ENCODE data around the gene ENKUR.
"Not testable (repeated sequence)": the region's sequence is repeated elsewhere in the genome, so short reads cannot be mapped to it uniquely, and the experiment has no call there.

The ENKUR gene

DNA sequence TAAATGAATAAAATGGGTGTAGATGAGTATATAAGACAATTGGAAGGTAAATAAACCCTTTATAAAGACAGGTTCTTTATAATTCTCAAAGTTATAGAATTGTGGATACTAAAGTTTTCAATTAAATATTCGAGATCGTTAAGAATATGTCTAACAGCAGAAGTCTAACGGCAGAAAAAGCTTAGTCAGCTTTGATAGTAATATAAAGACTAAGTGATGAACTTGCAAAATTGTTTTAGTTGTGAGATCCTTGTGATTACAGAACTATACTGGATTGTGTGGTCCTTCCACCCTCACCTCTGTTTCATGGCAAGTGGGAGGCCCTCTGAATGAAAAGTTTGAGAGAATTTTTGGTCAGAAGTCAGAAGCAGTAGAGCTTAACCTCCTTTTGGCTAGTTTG, 2.7 kb upstream of the ENKUR start:
- DNase-seq = no peak

DNA sequence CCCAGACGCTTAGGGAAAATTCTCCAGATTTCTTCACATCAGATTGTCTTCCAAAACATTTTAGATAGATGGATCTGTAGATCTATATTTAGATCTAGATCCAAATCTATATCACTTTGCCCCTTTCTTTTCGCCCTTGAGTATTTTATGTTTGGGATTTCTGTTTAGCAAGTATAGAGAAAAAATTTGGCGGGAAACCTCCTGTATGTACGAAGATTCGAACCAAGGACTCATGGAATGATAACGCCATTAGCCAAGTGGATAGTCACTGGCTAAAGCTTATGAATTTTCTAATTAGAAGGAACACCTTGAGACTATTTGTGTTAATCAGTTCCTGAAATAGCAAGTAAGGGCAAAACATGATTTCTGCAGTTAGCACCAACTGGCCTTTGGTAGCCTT, 1.7 kb upstream of the ENKUR start:
- no peak for DNase-seq

DNA sequence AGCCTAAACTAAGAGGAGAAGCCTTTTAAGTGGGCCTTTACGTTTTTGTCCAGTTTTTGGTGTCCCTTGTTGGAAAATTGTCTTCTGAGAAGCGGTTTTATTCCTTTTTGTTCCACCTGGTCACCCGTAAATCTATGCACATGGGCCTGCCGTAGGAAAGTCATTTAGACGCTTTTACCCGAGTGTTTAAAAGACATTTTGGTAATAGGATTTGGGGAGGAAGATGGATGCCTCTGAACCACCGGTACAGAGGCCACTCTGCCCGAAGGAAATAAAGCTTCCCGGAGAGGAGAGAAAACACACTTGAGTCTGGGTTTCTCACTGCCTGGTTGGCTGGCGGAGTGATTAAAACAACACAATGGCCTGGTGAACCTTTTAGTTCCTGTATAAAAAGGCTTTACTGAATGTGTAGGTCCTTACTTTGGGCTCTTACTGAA, 1.2 kb upstream of the ENKUR start:
- DNase-seq = peak; percentile 29

DNA sequence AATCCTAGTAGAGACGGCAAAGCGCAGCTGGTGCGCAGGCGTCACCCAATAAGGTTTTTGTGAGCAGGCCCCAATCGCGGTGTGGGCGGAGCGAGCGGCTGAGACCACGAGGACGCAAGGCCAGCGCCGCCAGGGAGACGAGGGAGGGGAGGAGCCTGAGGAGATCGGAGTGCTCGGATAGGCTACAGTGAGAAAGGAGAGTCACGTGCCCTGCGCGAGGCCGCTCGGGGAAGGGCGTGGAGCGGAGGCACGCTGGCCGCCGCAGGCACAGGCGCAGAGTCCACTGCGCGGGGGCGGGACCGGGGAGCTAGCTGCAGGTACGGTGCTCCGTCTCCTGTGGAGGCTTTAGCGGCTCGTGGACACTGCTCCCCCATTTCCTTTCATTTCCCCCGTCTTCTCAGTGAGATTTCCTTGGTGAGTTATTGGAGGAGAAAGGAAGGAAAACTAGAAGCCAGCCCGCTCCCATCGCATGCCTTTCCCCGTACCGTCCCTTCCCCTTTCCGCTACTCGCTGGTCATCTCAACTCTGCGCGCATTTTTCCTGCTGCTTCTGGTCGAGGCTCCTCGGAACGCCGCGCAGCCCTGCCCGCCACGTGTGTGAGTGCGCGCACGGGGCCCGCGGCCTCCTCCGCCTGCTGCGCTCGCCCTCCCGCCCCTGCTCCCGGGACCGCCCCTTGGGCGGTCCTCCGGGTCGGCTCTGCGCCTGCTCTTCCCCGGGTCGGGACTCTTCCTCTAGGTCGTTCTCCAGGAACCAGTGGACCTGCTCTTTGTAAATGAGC, 607 bp upstream of the ENKUR start, which contains the start of gene THNSL1:
TSS of gene THNSL1 (plus strand) at position 237 of the 778 bp plus-strand sequence. CDS start 6,612 bp downstream, outside the sequence.
- DNase-seq = peak; percentile 97

DNA sequence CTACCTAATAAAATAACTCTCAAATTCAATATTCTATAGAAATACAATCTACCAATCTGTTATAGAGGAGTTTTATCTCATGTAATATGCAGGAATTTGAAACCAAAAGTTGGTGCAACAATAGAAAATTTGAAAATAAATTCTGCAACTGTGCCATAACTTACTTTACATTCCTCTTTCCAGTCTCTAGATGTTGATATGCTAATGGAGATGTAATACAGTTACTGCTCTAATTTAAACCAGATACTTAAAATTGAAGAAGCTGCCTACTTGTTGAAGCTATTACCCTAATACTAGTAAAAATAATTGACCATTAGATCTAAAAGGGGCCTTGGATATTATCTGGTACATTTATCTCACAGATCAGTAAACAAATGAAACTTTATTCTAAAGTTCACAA, 1.4 kb downstream of the ENKUR start:
- DNase-seq = no peak

DNA sequence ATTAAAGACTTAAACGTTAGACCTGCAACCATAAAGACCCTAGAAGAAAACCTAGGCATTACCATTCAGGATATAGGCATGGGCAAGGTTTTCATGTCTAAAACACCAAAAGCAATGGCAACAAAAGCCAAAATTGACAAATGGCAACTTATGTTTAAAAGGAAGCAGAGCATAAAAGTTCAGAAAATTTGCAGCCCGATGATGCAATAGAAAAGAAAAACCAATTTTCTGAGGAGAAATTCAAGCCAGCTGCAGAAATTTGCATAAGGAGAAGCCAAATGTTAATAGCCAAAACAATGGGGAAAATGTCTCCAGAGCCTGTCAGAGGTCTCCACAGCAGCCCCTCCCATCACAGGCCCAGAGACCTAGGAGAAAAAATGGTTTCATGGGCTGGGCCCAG, 4.4 kb downstream of the ENKUR start:
- DNase-seq = not testable (repeated sequence)

DNA sequence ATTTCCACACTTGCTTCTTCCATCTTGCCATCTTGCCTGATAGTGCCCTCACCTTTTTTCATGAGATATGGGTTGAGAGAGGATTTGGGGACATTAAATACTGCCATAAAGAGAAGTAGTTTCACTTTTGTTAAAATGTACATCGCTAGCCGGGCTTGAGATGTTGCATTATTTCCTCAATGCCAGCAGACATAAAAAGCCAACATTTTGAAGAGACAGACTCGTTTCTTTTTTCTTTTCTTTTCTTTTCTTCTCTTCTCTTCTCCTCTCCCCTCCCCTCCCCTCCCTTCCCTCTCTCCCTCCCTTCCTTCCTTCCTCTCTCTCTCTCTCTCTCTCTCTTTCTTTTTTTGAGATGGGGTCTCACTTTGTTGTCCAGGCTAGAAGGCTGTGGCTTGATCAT, 17.9 kb downstream of the ENKUR start:
- no peak for DNase-seq

DNA sequence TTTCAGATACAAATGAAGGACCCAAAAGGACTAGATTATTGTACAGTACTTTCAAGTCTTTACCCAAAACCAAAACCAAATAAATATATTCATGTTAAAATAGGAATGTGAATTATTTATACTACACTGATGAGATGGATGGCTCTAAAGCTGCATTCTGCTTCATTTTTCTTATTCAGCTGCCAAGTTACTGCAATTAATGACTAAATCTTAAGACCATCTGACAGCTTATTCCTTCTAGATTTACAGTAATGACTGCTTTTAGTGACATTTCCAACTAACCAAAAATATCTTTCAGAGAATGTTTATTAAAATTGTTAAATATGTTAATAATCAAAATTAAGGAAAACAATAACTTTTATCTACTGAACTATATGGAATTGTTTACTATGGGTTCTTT, 20.9 kb downstream of the ENKUR start:
- DNase-seq = no peak

DNA sequence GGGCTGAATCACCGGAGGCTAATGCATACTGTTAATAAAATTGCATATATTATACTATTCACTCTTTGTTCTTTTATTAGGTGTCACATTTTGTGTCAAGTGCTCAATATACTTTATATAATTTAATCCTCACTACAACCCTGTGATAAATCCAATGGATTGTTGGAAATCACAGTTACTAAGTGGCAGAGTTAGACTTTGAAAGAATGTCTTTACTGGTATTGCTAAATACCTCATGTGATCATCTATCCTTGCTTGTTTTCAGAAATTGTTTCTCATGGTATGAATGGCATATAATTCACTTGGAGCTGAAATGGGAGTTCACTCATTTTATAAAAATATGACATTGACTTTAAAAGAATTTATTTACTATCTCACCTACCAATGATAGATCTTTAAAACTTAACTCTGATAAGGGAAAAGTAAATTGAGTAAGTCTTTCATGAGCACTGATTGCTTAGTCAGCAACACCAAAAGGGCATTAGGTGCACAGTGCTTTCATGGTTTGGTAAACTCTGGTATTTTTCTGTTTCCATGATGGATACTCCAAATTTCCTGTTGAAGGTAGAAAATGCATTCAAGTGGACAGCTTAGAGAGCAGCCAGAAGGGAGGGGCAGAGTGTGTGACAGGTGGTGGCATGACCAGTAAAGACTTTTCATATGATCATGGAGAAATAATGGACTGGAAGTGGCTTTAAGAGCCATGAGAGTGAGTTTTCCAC, 22.6 kb downstream of the ENKUR start:
- DNase-seq = no peak

DNA sequence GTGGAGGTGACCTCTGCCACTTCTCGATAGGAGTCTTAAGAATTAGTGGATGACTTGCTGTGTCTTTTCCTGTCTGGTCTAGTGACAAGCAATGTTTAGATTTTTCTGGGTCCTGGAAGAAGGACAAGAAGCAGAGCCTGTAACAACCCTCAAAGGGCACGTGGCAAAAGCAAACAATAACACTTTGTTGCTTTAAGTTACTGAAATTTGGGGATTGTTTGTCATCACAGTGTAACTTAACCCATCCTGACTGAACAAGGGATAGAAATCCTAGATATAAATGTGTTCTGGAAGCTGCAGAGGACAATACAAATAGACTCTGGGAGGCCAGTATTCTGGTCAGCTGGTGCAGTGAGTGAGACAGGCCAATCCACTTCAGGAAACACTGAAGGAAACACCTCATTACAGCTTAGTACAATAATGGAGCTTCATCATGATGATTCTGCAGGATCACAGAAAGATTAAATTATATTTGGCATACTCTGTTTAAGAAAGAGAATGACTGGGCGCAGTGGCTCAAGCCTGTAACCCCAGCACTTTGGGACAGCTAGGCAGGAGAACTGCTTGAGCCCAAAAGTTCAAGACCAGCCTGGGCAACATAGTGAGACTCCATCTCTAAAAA, 23.3 kb downstream of the ENKUR start:
- DNase-seq = no peak

DNA sequence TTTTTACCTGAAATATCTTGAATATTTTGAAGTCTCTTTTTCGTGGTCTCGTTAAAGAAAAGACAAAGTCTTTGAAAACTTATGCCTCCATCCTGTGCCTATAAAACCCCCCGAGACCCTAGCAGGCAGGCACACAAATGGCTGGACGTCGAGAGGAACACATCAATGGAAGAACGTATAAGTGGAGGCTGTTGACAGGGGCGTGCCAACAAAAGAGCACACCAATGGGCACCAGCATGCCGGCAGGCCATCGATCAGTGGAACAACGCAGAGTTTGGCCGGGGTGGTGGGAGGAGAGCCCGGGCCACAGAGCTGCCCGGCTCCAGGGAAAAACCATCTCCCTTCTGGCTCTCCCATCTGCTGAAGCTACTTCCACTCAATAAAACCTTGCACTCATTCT, 24.7 kb downstream of the ENKUR start:
- DNase-seq = no peak

DNA sequence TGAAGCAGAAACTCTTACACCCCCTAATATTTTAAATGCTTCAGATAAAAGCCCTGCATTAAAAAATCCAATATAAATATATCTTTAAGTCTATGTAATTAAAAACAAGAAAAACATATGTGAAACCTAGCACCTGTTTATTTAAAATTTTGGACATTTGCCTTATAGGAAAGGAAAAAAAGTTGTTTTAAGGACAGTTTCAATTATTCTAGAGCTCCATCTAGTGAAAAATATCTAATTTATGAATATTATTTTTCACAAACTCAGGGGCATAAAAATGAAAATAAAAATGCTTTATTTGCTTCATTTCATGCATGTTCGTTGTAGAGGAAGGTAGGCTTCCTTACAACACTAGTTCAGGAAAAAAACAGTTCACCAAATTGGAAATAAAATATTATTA, 26.1 kb downstream of the ENKUR start:
- no peak for DNase-seq

DNA sequence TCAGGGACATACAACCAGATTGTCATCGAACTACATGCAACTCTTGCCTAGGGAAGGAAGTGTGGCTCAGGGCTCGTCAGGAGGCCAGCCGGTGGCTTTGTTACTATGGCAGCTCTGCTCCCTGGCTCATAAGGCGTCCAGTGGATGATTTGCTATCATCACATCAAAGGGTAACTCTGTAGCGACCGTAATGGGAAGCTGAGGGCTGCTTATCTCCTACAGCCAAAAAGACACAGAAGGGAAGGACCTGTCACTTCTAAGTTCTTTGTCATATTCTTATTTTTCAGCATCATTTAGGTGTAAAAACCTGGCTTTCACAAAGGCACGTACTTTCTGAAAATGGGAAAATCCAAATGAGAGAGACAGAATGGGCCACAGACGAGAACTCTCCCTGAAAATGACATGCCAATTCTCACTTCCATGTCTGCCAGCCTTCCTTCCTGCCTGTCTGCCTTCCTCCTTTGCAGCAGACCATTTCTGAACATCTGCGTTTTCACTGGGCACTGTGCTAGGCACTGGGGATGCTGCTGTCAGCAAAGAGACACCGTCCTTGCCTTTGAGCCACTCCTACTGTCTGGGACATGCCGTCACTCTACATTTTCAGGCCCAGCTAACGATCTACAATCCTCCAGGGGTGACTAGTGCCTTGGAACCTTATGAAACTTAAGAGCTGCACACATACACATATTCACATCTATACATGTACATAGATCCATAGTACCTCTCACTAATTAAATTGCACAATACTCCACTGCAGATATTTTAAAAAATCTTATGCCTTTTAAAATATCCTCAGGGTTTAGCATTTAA, 26.9 kb downstream of the ENKUR start:
- no peak for DNase-seq

DNA sequence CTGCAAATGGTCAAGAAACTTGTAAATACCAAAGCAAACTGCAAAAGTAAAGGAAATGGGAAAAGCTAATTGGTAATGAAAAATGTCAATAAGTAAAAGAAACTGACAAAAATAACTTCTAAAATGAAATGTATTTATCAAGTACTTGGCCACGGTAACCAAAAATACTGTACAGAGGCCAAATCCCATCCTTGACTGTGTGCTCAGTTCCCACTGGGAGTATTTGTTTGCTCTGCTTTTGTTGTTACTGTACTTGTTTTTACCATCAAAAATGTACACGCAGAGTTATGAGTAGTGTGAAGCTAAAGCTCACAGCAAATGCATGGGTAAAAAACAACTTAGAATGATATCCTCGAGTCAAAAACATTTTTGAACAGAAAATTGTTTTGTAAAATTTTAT, 31.1 kb downstream of the ENKUR start:
- DNase-seq = no peak

DNA sequence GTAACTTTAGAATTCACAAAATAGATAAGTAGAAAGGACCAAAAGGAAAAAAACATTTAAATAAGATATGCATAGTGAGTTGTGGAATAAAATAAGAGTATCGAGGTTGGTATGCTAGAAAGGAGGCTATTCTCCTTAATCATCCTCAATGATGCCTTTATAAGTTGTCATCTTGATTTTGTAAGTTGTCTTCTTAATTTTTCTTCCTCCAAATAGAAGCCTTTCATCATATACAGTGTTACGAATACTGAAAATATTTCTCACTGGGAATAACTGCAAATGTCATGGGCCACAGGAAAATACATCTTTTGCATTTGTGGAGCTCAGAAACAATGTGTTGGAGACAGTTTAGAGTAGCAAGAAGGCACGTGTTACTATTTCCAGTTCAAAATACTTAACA, 32.0 kb downstream of the ENKUR start:
- DNase-seq = no peak

DNA sequence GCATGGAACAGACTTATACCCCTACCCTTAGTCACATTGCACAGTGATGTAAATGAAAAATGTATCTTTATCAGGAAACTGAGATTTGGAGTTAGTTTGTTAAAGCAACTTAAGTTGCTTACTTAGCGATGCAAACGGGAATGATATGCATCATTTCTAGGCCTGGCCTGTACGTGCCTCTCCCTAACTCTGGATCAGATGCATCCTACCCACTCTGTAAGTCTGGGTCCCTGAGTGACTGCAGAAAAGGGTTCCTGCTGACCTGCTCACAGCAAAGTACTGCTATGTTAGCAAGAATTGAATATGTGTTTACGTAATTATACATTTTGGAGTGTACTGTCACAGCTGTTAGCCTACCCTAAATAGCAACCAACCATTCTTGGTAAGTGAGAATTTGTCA, 32.8 kb downstream of the ENKUR start:
- no peak for DNase-seq

DNA sequence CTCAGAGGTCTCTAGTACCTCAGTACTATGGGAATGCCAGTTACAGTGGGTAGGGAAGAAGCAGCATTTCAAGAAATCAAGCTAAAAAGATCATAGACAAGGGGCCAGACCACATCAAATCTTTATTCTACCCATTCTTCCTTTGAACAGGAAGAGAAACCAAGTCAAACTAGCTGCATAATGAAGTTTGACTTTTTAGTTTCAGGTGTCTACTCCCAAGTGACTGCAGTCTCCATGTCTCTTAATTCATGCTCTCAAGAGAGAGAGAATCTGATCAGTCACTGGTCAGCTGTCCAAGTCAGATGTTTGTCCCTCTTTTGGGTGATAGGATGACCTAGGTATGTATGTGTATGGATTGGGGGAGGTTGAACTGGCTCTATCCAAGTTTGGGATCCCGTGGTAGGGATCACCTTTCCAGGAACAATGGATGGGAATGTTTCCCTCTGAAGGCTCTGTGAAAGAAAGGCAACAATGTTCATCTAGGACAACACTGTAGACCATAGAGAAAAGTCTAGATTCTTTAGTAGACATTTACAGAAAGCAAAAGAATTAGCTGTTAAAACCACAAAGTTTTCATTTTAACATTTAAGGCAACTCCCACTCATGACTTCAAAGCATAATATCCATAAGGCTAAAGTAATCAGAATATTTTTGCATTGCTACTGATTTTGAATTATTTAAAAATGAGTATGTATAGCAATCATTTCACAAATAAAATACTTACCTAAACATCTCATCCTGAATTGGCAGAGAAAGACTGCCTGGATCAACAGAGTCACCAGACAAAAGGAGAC, 33.4 kb downstream of the ENKUR start:
- no peak for DNase-seq

DNA sequence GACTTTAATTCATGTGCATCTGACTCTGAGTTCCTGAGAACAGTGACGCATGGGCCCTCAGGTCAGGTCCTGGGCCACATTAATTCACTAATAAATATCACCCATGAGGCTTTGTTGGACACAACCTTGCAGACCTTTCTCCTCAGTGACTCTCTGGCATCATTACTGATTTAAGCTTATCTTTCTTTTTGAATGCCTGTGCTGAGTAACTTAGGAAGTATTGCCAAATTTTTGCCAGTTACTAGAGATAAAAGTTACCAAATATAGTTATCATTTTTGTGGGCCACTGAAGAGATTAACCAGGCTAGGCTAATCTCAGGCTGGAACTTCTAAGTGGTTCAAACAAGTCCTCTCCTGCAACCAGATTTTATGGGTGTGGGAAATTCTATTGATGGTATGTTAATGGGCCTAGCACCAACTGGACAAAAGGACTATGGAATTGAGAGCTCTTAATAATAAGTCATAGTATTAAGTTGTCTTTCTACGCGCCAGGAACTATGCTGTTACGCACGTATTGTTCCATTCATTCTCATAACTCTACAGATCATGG, 34.7 kb downstream of the ENKUR start:
- no peak for DNase-seq

DNA sequence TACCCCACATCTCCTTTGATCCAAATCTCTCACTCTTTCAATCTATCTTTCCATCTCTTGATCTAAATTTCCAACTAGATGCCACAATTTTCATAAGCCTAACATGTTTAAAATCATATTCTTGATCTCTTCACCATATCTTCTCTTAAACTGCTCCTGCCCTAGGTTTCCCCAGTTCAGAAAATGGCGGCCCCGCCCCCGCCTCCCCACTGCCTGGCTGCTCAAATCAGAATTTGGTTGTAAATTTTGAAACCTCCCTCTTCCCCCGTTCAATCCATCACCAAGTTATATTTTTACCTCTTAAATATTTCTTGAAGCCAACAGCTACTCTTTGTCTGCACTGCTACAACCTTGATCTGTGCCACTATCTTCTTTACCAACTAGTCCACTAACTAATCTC, 36.3 kb downstream of the ENKUR start:
- no peak for DNase-seq

DNA sequence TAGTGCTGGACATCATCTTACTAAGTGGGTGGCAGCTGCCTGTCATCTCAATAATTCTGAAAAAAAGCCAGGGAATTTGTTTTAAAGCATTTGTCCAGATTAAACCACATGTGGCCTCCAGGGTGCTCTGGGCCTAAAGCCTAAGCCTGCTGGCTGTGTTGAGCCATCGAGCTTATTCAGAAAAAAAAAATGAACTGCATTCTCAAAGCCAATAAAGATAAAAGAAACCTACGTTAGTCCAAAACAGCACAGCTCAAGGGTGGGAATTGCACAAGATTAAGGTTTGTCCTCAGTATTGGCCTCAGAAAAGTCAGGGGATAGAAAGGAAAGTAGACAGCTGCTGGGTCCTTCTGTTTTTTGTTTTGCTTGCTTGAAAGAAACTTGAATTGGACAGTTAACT, 41.0 kb downstream of the ENKUR start:
- DNase-seq = no peak

DNA sequence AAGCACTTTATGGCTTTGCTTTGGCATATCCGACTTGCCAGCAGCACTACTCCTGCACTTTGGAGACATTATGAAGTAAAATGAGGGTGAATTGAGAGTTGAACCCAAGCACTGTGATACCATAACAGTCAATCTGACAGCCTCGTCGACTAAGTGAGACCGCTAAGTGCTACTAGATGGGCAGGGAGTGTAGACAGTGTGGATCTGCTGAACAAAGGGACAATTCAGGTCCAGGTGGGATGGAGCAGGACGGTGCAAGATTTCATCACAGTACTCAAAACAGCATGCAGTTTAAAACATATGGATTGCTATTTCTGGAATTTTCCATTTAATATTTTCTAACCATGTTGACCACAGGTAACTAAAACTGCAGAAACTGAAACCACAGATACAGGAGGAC, 42.8 kb downstream of the ENKUR start:
- DNase-seq = no peak

DNA sequence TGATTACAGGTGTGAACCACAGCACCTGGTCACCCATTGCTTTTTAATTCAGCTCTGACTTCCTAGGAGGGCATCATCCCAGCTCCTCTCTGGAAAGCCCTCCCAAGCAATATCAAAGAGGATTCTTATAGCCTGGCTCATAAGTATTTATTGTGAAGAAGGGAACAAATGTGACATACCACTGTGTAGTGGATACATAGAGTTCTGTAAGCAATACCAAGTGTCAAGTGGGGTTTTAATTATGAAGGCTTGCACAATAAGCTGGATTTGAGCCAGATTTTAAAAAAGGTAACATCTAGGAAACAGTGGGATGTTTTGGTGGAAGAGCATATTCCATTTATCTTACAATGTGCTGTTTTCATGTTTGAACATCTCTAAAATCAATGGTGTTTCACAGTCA, 44.6 kb downstream of the ENKUR start:
- DNase-seq = no peak

Data from CD4-positive, alpha-beta T cell treated with Interleukin-6 for 4 hours (primary cell).